ENCODE measurements around the gene RAPGEF1. TPM values are rescaled to one million over a fixed set of nuclear protein-coding genes. Genes with fewer than 3 reads are reported as not detected.

RAPGEF1 gene, protein sequence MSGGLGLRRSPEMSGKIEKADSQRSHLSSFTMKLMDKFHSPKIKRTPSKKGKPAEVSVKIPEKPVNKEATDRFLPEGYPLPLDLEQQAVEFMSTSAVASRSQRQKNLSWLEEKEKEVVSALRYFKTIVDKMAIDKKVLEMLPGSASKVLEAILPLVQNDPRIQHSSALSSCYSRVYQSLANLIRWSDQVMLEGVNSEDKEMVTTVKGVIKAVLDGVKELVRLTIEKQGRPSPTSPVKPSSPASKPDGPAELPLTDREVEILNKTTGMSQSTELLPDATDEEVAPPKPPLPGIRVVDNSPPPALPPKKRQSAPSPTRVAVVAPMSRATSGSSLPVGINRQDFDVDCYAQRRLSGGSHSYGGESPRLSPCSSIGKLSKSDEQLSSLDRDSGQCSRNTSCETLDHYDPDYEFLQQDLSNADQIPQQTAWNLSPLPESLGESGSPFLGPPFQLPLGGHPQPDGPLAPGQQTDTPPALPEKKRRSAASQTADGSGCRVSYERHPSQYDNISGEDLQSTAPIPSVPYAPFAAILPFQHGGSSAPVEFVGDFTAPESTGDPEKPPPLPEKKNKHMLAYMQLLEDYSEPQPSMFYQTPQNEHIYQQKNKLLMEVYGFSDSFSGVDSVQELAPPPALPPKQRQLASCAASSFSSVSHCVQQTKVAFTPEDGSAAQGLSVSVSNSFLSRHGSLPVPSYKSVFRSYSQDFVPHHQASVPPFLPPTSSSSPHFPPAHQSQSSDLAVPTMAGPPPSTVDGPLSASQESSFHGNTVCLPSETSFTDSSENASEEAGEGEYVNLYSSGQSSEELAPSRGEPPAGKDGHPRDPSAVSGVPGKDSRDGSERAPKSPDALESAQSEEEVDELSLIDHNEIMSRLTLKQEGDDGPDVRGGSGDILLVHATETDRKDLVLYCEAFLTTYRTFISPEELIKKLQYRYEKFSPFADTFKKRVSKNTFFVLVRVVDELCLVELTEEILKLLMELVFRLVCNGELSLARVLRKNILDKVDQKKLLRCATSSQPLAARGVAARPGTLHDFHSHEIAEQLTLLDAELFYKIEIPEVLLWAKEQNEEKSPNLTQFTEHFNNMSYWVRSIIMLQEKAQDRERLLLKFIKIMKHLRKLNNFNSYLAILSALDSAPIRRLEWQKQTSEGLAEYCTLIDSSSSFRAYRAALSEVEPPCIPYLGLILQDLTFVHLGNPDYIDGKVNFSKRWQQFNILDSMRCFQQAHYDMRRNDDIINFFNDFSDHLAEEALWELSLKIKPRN (N-terminal part only)
- 35.4 and 38.1 TPM in 2 replicates for total RNA-seq

DNA sequence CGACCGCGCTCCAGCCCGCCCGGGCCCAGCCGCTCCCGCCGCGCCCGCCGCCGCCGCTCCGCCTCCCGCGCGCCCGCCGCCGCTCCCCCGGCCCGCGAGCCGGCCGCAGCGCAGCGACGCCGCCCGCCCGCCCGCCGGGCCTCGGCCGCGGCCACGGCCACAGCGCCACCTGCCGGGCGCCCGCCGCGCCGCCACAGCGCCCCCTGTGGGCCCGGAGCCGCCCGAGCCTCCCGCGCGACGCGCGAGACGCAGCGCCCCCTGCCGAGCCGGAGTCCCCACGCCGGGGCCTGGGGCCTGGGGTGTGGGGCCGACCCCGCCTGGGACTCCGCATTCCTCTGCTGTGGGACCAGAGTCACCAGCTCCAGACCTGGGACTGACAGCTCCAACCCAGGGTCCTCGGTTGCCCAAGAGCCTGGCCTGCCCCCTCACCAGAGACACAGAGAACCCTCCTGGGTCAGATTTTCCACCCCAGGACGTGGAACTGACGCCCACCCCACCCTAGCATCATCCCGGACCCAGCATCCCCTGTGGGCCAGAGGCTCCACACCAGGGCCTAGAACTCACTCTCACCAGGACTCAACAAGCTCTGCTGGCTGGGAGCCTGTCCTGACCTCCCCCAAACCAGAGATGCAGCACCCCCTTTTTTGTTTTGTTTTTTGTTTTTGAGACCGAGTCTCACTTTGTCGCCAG lies at the start of gene RAPGEF1:
Gene RAPGEF1, minus strand, starts transcription at position 118 of the 690 bp plus-strand sequence. CDS start 246 bp downstream, outside the sequence.

DNA sequence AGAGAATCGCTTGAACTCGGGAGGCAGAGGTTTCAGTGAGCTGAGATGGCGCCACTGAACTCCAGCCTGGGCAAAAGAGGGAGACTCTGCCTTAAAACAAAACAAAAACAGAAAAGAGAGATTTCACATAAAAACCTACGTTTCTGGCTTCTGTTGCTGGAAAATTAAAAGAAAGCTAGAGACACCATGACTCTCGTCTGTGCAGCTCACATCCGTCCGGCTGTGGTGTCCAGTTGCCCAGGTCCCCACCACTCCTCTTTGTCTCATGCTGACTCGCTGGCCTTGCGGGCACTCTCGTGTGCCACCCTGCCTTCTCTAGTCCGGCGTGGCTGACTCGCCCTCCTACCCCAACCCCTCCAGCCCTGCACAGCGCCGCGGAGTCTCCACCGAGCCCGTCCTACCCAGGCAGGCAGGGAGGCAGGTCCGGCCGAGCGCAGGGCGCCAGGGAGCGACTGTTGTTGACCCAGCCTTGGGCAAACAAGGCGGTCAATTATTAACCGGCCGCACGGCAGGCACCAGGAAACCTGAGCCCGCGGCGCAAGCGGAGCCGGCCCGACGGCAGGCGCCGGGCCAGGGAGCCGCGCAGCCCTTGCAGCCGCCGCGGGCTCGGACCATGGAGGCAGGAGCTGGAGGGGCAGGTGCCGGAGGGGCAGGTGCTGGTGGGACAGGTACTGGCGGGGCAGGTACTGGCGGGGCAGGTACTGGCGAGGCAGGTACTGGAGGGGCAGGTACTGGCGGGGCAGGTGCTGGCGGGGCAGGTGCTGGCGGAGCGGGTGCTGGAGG lies 194.7 kb downstream of the RAPGEF1 start, which contains the start of gene PRRT1B:
Gene PRRT1B, plus strand, starts transcription at position 521 of the 783 bp plus-strand sequence. Its CDS starts 93 bp downstream, at position 614.

DNA sequence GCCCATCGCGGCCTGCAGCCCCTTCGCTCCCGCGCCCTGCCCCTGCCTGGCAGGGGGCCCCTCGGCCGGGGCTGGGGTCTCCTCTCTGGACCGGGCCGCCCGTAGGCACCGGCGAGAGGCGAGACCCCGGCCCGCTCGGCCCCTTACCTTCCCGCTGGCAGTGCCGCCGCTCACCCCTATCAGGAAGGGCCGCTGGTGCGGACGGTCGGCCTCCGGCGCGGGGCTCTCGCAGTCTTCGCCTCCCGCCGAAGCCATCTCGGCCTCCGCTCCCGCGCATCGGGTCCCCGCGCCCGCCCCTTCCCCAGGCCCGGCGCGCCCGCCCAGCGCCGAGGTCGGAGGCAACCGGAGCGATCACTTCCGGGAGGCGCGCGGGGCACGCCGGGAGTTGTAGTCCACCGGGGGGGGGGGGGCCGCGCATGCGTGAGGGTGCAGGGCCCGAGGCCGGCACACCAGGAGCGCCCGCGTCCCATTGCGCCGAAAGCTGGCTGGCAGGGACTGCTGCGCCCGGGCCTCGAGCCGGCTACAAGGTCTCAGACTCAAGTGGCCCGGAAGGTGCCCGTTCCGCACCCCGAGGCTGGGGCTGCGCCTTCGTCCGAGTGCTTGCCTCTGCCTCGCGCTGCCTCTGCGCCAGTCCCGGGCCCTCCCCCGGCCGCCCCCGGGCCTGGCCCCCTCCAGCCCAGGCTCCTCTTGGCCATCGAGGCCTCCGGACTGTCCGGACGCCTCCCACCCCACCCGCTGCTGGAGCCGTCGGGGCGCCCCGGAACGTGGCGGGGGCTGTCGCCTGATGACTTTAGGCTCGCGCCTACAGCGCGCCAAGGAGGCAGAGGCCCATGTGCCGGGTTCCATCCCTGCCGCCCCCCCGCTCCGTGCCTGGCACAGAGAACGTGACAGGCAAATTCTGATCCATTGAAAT lies 208.7 kb downstream of the RAPGEF1 start, which contains the start of gene UCK1:
Gene UCK1, minus strand, starts transcription at position 344 of the 913 bp plus-strand sequence. Its CDS starts 89 bp downstream, at position 255.

Small RNA genes lying within 50 kb of the gene (small RNA-seq; reads per million reads assigned to genes)
- gene EIF4A1P3 (ENCODE audit: low replicate concordance) (not detected), gene RF00272 (ENCODE audit: low replicate concordance) (not detected), gene RN7SL328P (ENCODE audit: low replicate concordance) (not detected)

Other genes starting within 250 kb of the RAPGEF1 start
- gene POMT1, start 237.2 kb downstream of the RAPGEF1 start, total RNA-seq, result 33.5 and 42.9 TPM in 2 replicates
- gene UCK1, start 208.8 kb downstream of the RAPGEF1 start, total RNA-seq, result 19.9 and 27.9 TPM in 2 replicates
- not detected in 2 replicates for gene PRRT1B, start 194.6 kb downstream of the RAPGEF1 start, total RNA-seq